GM10847 (cell line): ENCODE measurements around the gene GPR155.

Source experiments
- POLR2A ChIP-seq: IDR thresholded peaks from 2 replicates; pipeline ENCODE4 v1.6.1; 2011; ENCODE audit not compliant: insufficient read length; ENCODE audit errors: extremely low read depth

The GPR155 gene

DNA sequence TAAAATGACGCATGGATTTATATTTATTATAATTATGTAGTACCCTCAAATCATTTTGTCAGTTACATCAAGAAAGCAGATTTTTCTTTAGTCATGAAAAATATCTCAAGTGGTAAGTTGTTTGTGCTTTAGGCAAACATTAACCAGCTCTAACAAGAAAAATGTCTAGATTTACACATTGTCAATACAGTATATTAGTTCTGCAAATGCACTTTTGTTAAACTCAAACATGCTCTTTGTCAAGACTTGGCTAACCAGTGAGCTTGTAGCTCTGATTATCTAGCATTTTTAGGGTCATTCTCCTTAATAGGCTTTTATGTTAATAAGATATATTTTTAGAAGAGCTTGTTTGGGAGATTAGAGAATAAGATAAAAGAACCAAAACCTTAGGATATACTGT, 58.6 kb downstream of the GPR155 start:
- TF ChIP-seq POLR2A, result no peak

DNA sequence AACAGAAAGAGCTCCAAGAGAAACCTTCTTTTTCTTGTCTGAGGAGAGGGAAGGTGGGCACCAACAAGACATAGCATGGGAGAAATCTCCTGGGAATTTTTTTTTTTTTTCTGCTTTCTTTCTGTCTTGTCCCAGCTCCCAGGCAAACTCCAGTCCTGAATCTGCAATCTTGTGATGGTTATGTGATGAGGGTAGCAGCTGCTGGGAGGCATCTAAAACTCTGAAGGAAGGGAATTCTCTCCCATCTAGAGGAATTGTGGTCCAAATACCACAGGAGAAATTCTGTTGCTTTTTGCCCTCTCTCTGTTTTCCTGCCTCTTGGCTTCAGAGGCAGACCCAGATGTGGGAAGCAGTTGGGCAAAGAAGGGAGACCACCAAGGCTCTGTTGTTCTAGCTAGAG, 74.6 kb downstream of the GPR155 start:
- no peak for TF ChIP-seq POLR2A

DNA sequence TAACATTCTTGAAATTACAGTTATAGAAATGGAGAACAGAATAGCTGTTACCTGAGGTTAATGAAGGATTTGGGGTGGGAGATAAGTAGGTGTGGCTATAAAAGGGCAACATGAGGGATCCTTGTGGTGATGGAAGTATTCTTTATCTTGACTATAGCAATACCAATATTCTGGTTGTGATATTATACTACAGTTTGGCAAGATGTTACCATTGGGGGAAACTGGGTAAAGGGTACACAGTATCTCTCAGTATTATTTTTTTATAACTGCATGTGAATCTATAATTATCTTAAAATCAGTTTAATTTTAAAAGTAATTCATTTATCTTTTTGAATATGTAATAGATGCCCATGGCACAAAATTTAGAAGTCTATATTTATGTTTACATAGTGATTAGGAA, 83.2 kb downstream of the GPR155 start:
- no peak for TF ChIP-seq POLR2A

DNA sequence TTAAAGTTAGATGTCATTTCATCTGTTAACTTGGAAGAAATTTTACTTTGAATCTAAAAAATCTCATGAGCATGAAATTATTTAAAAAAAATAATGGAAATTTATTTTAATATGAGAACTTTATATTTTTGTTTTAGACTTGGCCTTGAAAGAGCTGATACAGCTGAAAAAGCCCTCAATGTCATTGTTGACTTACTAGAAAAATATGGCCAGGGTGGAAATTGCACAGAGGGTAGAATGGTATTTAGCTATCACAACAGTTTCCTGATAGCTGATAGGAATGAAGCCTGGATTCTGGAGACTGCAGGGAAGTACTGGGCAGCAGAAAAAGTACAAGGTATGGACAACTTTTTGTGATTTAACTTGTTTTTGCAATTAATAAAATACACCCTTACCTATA, 86.0 kb downstream of the GPR155 start:
- no peak for TF ChIP-seq POLR2A

DNA sequence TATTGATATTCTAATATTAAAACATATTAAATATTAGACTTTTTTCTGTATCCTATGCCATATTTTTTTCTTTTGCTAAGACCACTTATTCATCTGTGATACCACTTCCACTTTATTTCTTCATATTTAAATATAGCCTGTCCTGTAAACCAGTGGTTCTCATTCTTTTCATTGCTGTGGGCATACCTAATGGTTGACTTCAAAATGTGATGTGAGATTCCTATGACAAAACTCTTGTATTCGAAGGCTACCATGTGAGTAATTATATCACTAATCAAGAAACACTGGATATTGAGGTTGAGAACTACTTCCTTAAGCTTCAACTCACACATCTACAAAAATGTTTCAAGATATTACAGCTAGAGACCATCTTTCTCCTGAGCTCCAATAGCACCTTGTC, 87.7 kb downstream of the GPR155 start:
- no peak for TF ChIP-seq POLR2A

DNA sequence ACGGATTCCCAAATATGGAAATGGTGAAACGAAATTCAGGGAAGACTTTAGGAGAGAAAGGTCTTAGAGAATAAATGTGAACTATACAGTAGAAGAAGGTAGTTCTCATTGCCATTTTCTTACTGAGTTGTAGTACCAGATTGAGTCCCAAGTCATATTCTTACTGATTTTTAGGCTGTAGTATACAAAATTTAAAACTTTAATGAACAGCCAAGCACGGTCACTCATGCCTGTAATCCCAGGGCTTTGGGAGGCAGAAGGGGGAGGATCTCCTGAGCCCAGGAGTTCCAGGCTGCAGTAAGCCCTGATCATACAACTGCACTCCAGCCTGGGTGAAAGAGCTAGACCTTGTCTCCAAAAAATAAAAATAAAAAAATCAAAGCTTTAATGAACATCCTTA, 89.1 kb downstream of the GPR155 start:
- TF ChIP-seq POLR2A, result no peak

DNA sequence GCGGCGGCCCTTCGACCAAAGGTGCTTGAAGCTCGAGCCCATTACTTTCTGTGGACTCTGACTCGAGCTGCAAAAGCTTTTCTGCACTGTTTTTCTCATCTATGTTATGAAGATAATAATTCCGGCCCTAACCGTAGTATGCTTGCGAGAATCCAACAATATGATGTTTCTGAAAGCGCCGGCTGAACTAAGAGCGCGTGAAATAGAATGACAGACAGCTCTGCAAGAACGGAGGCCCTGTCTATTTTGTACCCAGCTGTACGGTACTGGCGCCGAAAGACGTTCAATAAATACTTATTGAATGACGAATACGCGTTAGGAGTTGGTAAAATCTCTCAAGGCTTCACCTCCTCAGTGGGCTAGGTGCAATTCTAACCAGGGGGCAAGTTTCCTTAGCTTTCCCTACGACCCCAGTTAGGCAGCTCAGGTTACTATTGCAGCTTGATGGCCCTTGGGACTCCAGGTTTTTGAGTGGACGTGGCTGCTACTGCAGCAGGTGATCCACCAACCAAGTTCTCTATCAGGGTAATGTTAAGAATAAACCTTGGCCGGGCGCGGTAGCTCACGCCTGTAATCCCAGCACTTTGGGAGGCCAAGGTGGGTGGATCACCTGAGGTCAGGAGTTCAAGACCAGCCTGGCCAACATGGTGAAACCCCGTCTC, 90.7 kb downstream of the GPR155 start:
- TF ChIP-seq POLR2A, result no peak

DNA sequence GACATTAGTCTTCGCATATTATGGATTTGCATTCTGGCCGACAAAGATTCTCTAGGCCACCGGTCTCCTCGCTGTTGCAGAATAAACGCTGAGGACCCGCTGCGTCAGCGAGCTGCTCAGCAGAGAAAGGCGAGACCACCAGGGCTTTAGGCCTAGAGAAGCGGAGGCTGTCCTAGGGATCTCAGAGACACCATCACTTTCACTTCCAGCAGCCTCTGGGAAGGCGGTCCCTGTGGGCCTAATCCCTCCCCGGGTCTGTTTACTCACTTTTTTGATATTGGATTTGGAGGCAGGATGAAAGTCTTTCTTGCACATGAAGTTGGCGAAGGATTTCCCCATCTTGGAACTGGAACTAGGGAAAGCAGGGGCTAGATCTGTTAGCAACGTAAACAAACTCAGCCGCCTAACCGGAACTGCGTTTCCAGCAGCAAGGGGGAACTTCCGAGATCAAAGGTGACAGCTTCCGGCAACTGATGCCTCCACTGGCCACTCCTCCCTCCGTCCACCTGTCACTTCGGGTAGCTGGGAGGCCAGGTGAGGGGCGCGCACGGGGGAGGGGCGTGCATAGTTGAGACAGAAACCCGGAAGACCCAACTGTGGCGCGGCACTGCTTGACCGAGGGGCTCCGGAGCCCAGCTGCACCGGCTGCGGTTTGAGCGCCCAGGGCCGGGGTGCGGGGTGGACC, 91.4 kb downstream of the GPR155 start, which contains the start of gene SCRN3:
Gene SCRN3, plus strand, starts transcription at position 447 of the 685 bp plus-strand sequence. CDS start 2,554 bp downstream, outside the sequence.
- peak; percentile 47 for TF ChIP-seq POLR2A

DNA sequence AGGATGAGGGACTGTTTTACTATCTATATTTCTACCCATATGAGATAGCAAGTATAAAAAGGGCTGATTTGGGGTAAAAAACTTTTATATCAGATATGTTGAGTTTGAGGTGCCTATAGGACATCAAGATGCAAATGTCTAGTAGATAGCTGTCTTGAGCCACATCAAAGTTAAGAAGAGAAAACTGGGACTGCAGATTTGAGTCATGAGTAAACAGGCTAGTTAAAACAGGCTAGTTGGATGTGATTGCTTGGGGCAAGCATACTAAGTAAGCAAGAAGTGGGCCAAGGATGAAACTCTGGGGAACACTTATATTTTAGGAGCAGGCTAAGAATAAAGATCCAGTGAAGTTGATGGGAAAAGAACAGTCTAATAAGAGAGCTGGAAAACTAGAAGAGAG, 94.1 kb downstream of the GPR155 start:
- TF ChIP-seq POLR2A, result no peak

DNA sequence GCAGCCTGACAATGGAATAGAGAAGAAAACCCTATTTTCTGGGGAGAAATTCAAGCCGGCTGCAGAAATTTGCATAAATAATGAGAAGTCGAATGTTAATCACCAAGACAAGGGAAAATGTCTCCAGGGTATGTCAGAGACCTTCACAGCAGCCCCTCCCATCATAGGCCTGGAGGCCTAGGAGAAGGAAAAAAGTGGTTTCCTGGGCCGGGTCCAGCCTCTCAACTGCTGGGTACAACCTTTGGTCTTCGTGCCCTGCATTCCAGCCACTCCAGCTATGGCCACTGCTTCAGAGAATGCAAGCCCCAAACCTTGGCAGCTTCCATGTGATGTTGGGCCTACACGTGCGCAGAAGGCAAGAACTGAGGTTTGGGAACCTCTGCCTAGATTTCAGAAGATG, 97.3 kb downstream of the GPR155 start:
- no peak for TF ChIP-seq POLR2A

DNA sequence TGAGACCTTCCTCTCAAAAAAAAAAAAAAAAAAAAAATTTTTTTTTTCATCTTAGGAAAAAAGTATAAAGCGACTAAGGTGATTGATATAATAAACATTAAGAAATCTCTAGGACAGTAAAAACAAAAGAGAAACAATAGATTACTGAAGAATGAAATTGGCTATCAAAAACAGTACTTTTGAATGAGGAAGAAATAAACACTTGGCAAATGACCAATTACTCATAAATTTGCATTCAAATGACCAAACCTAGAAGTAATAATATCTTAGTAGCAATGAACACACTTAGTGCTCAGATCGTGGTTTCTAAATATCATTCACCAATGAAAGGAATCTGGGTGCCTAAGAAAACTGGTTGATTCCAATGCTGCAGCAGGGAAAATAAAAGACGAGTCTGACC, 101.6 kb downstream of the GPR155 start:
- TF ChIP-seq POLR2A, result no peak

DNA sequence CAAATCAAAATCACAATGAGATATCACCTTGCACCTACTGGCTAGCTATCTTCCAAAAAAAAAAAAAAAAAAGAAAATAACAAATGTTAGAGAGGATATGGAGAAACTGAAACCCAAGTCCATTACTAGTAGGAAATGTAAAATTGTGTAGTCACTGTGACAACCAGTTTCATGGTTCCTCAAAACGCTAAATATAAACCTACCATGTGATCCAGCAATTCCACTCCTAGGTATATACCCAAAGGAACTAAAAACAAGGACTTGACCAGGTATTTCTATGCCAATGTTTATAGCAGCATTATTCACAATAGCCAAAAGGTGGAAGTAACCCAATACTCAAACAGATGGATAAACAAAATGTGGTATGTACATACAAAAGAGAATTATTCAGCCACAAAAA, 103.0 kb downstream of the GPR155 start:
- no peak for TF ChIP-seq POLR2A
